Stimulated activated CD4-positive, alpha-beta T cell treated with anti-CD3 and anti-CD28 coated beads, Interleukin-15, amount 100 ng/mL, for 1 hour (primary cell): ENCODE data around the gene CDH8.

Experiments
- DNase-seq, 2 donors: peaks; one replicate each; pipeline ENCODE4 v3.0.0-alpha.2; 2020; ENCODE audit warnings: low read depth in 1 of 2, low spot score in 1 of 2

The CDH8 gene

DNA sequence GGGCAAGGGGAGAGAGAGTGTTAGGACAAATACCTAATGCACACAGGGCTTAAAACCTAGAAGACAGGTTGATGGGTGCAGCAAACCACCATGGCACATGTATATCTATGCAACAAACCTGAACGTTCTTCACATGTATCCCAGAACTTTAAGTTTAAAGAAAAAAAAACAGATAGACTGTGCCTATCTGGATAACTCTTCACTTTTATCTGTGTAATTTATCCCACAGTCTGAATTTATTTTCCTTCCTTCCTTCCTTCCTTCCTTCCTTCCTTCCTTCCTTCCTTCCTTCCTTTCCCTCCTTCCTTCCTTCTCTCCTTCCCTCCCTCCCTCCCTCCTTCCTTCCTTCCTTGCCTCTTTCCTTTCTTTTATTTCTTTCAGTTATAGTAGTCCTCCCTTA lies 370.7 kb downstream of the CDH8 start:
- DNase-seq: no peak

DNA sequence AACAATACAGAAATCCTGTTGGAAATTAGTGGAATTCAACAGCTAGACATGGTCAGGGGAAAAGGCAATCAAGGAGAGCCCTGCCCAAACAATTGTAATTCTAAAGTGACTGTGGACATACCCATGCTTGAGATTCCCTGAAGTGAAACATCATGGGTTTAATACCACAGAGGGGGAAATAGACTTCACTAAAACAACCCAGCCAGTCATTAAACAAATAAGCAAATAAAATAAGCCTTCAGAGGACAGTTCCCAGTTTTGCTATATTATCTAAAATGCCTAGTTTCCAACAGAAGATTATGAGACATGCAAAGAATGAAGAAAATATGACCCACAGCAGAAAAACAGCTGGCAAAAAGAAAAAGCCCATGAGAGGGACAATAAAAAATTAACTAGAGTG lies 376.3 kb downstream of the CDH8 start:
- no peak for DNase-seq

DNA sequence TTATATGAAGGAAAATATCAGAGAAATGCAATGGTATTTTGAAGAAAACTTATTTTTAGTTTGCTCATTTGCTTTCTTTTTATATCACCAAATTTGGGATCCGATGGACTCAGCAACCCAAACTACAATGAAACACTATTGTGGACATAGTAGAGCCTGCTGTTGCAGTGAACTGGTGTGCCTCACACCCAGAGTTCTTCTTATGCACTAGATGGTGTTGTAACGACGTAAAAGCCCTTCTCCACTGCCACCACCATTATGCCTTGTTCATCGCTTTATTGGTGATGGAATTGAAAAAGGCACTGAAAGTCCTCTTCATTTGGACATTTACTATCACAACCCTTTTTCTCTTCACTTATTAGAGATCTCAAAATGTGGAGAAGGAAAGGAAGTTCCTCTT lies 381.3 kb downstream of the CDH8 start:
- DNase-seq: no peak

DNA sequence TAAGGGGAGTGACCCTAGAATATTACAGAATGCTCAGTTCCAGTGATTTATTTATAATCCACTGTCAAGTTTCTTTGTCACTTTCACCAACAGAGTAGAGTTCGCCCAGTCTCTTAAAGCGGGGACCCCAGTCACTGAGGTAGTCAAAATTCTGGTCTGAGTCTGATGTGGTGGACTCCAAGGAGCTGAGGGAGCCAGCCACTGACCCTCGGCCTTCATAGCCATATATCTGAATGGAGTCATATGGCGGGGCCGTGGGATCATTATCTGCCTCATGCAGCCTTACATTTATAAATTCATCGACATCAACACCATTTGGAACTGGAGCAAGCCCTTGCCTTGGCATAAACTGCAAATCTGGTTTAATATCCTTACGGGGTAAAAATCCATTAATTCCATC lies 382.7 kb downstream of the CDH8 start:
- no peak for DNase-seq

DNA sequence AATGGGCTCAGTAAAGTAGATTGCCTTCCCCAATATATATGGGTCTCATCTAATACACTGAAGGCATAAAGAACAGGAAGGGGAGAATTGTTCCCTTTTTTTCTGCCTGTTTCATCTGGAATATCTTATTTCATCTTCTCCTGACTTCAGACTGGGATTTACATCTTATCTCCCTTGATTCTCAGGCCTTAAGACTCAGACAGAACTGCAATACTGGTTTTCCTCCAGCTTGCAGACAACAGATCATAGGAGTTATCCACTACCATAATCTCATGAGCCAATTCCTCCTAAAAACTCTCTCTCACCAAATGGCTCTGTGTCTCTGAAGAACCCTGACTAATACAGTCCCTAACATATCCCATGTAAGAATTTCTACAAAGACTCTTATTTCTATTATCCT lies 390.7 kb downstream of the CDH8 start:
- DNase-seq: no peak

DNA sequence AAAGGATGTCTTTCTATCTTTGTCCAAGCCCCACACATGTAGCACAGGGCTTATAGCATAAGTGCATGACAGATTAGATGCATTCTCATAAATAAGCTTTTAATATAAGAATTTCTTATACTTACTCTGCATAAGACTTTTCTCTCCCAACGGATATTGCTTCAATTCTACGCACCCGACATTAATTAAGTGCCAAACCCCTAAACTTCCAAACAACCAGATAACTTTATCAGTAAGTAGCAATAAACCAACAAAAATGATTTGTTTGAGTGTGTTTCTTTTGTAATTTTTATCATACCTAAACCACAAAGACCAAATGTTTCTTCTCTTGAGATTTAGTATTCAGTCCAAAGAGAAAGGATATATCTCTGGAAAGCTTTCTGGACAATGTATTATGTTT lies 391.5 kb downstream of the CDH8 start:
- DNase-seq: no peak

DNA sequence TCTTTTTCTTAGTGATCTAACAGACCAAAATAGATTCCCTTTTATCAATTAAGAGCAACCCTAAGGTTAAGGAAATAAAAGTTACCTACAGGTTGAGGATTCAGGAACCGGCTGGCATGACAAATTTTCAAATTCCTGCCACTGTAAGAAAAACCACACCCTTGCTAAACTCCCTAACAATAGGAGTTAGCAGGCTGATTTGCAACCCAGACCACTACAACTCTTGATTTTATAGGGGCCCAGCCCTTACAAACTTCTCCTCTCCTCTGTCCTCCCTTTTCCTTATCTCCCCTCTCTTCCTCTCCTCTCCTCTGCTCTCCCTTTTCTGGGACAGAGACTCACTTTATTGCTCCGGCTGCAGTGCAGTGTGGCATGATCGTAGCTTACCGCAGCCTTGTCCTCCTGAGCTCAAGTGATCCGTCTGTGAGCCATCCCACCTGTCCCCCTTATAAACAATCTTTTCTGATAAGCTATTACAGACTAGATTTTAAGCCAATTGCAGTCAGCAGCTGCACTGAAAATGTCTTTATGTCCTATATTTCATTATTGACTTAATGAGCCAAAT lies 418.9 kb downstream of the CDH8 start:
- no peak for DNase-seq

DNA sequence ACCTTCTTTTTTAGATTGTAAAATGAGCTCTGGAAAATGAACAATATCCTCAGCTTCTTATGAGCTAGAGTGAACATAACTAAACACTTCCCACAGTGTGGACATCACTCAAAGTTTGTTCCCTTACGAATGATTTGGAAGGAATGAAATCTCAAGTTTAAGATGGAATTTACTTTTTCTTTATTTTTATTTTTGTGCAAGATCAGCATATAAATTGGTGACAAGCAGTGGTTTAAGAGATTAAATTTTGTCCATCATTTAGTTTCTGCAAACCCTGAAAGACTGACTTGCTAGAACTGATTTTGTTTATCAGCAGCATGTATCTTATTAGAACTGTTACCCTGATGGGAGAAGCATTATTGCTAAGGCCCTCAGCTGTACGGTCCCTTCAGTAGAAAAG lies 420.1 kb downstream of the CDH8 start:
- no peak for DNase-seq

DNA sequence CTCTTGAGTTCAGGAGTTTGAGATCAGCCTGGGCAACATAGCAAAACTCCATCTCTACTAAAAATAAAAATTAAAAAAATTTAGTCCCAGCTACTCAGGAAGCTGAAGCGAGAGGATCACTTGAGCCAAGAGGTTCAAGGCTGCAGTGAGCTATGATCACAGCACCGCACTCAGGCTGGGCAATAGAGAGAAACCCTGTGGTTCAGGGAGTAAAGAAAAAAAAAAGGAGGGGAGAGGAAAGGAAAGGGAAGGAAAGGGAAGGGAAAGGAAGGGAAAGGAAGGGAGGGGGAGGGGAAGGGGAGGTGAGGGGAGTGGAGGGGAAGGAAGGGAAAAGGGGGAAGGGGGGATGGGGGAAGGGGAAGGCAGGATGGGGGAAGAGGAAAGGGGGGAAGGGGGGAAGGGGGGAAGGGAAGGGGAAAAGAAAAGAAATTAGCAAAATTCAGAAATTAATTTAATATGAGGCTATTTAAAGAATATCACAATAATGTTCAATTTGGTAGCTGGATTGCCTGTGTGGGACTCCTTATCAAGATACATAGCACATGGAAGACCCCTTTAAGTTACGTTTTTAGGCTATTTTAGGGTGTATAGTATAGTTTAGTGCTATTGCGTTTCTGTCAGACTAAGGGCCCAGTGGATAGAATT lies 424.3 kb downstream of the CDH8 start:
- DNase-seq: no peak

DNA sequence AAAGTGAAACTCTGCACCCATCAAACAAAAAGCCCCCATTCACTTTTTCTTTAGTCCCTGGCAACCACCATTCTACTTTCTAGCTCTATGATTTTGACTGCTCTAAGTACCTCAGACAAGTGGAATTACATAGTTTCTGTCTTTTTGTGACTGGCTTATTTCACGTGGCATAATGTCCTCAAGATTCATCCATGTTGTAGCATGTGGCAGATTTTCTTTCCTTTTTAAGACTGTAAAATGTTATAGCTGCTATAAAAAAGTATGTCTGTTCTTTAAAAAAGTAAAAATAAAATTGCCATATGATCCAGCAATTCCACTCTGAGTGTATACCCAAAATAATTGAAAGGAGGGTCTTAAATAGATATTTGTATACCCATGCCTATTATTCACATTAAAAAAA lies 429.7 kb downstream of the CDH8 start:
- no peak for DNase-seq
